GM19328 (cell line): ENCODE data around the gene TUBA8.
"Not testable (repeated sequence)": the region's sequence is repeated elsewhere in the genome, so short reads cannot be mapped to it uniquely, and the experiment has no call there.

Source experiments
- ATAC-seq: cut with Tn5 transposase; IDR thresholded peaks from one replicate; pipeline ENCODE4 v1.9.1; 2021; ENCODE audit warnings: mild to moderate bottlenecking, moderate library complexity; ENCODE audit not compliant: unreplicated experiment

The TUBA8 gene

DNA sequence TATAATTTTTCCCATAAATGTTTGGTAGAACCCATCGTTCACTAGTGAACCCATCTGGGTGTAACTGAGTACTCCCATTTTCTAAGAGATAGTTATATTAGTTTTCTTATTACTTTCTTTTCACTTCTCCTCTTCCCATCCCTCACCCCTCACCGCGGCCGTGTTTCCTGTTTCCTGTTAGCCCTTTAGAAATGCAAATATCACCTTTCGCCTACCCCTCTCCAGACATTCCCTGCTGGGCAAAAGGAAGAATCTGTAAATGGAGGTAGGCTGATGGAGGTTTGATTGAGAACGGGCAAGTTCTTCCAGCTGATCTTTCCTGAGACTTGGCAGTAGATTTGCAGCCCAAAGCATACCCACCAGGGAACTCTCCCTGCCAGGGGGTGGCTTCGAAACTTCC is 54.7 kb downstream of the TUBA8 start:
- not testable (repeated sequence) for ATAC-seq

GRCh38 chr22:18170284-18170683 is 59.7 kb downstream of the TUBA8 start:
- not testable (repeated sequence) for ATAC-seq

DNA sequence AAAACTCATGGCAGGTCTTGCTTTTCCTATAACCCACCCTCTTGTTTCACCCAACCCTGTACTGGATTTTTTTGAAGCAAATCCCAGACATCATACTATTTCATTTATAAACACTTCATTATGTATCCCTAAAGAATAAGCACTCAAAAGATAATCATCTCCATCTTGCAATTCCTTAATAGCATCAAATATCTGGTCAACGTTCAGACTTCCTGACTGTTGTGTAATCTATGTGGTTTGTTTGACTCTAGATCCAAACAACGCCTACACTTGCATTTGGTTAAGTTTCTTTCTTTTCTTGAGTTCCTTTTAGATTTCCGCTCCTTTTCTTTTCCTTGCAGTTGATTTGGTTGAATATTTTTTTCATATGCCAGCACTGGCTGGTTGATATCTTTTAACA is 61.6 kb downstream of the TUBA8 start:
- ATAC-seq, result not testable (repeated sequence)

GRCh38 chr22:18172776-18173175 is 62.2 kb downstream of the TUBA8 start:
- not testable (repeated sequence) for ATAC-seq

- not testable (repeated sequence) for ATAC-seq
These were observed 62.8 kb downstream of the TUBA8 start for GRCh38 chr22:18173441-18173840.
